Effector memory CD8-positive, alpha-beta T cell (primary cell): ENCODE results near the gene ZNF225.
"Not testable (repeated sequence)": the region's sequence is repeated elsewhere in the genome, so short reads cannot be mapped to it uniquely, and the experiment has no call there.

Source experiments
- ATAC-seq: fragments of 150-1000 bp; cut with Tn5 transposase; replicated peaks from 2 replicates; pipeline ENCODE4 v1.10.0; 2021; ENCODE audit warnings: mild to moderate bottlenecking, moderate library complexity
- DNase-seq, 3 experiments: peaks; one replicate each; pipeline ENCODE4 v3.0.0; 2021
- H3K27ac Mint-ChIP-seq, 2 donors: one replicate each; pipeline ENCODE4 v1.8.0; 2022; ENCODE audit warnings: mild to moderate bottlenecking in 2 of 2, mixed read lengths in 2 of 2, moderate library complexity in 2 of 2
- H3K27me3 Mint-ChIP-seq, 2 donors: one replicate each; pipeline ENCODE4 v1.8.0; 2022; ENCODE audit warnings: mixed read lengths in 2 of 2
- H3K36me3 Mint-ChIP-seq: one replicate; pipeline ENCODE4 v1.8.0; 2022; ENCODE audit warnings: mild to moderate bottlenecking, moderate library complexity, mixed read lengths; ENCODE audit not compliant: insufficient read depth
- H3K4me1 Mint-ChIP-seq, 2 donors: one replicate each; pipeline ENCODE4 v1.8.0; 2022; ENCODE audit warnings: low read depth in 2 of 2, mixed read lengths in 2 of 2
- H3K4me3 Mint-ChIP-seq, 2 donors: one replicate each; pipeline ENCODE4 v1.8.0; 2022; ENCODE audit warnings: mild to moderate bottlenecking in 2 of 2, mixed read lengths in 2 of 2, moderate library complexity in 2 of 2
- H3K9me3 Mint-ChIP-seq, 2 donors: one replicate each; pipeline ENCODE4 v1.8.0; 2022; ENCODE audit warnings: mixed read lengths in 2 of 2

Gene ZNF225

DNA sequence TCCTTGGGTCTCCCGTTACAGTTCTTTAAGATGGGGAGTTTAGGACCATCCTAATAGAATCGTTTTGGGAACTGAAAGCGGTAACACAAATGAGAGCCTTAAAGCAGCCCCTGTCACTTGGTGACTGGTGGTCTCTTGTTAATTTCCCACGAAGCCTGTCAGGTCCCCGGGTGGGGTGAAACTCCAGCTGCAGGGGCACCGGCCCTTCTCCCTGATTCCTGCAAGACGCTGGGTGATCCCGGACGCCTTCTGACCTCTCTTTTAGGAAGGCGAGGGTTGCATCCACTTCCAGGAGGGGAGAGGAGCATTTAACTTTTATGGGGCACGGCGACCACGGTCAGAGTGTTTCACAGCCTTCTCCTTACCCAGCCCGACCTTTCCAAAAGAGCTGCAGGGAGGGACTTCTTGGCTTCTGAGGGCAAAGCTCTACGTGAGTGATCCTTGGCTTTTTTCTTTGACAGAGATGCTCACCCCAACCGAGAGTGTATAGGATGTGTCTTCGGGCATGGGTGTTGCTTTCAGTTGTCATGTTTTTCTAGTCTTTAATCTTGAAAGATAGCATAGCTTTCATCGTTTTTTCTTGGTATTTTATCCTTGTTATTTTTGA, 688 bp downstream of the ZNF225 start:
- no peak for ATAC-seq
- peaks cover 7 to 29% of the 10 kb centered on the region in 2 donors for H3K4me1 Mint-ChIP-seq
- peak overlapping the region; percentile 94 for H3K27ac Mint-ChIP-seq
- peak in 1 of 3 experiments; percentile 2 for DNase-seq
- peaks cover 20% of the 10 kb centered on the region for H3K36me3 Mint-ChIP-seq
- H3K27me3 Mint-ChIP-seq, result no peaks in the 10 kb centered on the region
- peak overlapping the region; percentile 93 to 97 for H3K4me3 Mint-ChIP-seq
- peaks cover 6 to 8% of the 10 kb centered on the region in 2 donors for H3K9me3 Mint-ChIP-seq

- H3K27ac Mint-ChIP-seq, ATAC-seq, H3K27me3 Mint-ChIP-seq, DNase-seq, H3K4me3 Mint-ChIP-seq: not testable (repeated sequence)
- H3K9me3 Mint-ChIP-seq, result peaks cover 15 to 43% of the 10 kb centered on the region in 2 donors
- H3K4me1 Mint-ChIP-seq, result peaks cover 5 to 21% of the 10 kb centered on the region in 2 donors
- peaks cover 58% of the 10 kb centered on the region for H3K36me3 Mint-ChIP-seq
These were observed 8.0 kb downstream of the ZNF225 start for GRCh38 chr19:44121162-44121561.

DNA sequence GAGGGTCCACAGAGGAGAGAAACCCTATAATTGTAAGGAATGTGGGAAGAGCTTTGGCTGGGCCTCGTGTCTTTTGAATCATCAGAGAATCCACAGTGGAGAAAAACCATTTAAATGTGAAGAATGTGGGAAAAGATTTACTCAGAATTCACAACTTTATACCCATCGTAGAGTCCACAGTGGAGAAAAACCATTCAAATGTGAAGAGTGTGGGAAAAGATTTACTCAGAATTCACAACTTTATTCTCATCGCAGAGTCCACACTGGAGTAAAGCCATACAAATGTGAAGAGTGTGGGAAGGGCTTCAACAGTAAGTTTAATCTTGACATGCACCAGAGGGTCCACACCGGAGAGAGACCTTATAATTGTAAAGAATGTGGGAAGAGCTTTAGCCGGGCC, 18.8 kb downstream of the ZNF225 start:
- H3K4me1 Mint-ChIP-seq, result no peaks in the 10 kb centered on the region
- no peak overlapping the region for H3K4me3 Mint-ChIP-seq
- DNase-seq, result no peak
- no peaks in the 10 kb centered on the region for H3K27me3 Mint-ChIP-seq
- ATAC-seq, result no peak
- H3K9me3 Mint-ChIP-seq, result peaks cover 7% of the 10 kb centered on the region in 2 donors
- H3K27ac Mint-ChIP-seq, result no peak overlapping the region
- H3K36me3 Mint-ChIP-seq, result peaks cover 25% of the 10 kb centered on the region

DNA sequence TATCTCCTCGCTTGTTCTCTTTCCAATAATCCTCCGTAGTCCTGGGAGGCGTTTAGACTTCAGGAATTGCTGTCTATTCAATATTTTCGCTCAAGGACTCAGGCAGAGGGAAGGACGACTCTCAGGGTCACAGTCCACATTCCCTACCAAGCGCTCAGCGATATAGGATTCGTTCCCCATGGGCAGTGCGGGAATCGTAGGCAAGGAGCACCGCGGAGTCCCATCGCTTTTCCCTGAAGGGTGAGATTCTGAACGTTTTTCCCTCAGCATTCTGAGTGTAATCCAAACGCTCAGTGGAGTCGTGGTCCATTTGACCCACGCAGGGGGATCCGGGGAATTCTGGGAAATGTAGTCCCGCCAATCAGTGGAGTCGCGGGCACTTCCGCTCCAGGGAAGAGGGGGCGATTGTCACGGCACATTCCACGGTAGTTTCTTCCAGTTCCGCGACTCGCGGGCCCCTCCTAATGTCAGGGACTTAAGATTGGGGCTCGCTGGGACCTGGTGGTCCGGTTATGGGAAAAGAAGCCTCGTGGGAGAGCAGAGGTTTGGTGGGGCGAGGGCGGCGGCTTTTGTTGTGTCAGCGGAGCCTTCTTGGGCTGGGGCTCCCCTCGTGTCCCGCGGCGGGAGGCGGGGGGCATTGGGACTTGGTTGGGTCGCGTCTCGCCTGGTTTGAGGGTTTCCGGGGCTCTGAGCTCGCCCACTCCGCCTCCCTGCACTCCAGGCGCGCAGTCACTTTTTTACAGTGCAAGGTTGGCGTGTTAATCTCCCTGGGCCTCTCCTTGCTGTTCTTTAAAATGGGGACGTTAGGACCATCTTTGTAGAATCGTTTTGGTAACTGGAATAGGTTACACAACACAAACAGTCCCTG, 28.2 kb downstream of the ZNF225 start, which contains the start of gene ZNF234:
Gene ZNF234, plus strand, starts transcription at position 364 of the 868 bp plus-strand sequence. CDS start 3,079 bp downstream, outside the sequence.
- Mint-ChIP-seq H3K9me3 (peaks cover 0 to 5% of the 10 kb centered on the region in 2 donors), H3K27me3 (no peaks in the 10 kb centered on the region), H3K27ac (peak within 1 kb of the TSS; percentile 93 to 96), H3K36me3 (peaks cover 10% of the 10 kb centered on the region), H3K4me1 (peaks cover 13 to 17% of the 10 kb centered on the region in 2 donors), H3K4me3 (peak within 1 kb of the TSS; percentile 93 to 98)
- ATAC-seq (peak; percentile 87), DNase-seq (peak; percentile 47 to 56 (median 51))

- H3K27me3 Mint-ChIP-seq, result no peaks in the 10 kb centered on the region
- H3K4me1 Mint-ChIP-seq, result peaks cover 13 to 17% of the 10 kb centered on the region in 2 donors
- H3K27ac Mint-ChIP-seq, result peak overlapping the region; percentile 93 to 96
- peaks cover 11% of the 10 kb centered on the region for H3K36me3 Mint-ChIP-seq
- no peaks in the 10 kb centered on the region for H3K9me3 Mint-ChIP-seq
- H3K4me3 Mint-ChIP-seq, result peak overlapping the region; percentile 93 to 98
- ATAC-seq, result no peak
- DNase-seq, result no peak
These were observed 28.8 kb downstream of the ZNF225 start for GRCh38 chr19:44142059-44142433.

DNA sequence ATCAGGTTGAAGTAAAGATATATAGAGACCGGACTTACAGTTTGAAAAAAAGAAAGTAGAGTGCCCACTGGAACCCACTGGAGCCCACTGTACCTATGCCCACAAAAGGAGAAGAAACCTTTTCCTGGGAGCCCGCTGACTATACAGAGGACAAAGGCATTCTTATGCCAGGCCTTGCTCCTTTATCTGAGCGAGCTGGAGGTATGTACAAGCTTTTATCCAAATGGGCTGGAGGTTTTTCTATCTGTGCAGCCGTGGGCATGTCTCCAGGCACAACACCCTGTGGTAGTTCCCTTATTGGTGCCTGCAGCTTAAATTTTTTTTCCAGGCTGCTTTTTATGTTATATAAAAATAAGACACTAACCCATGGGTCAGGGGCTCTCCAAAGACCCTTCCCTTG, 36.6 kb downstream of the ZNF225 start:
- no peak overlapping the region for H3K4me3 Mint-ChIP-seq
- H3K9me3 Mint-ChIP-seq, result peaks cover 3 to 14% of the 10 kb centered on the region in 2 donors
- no peak overlapping the region for H3K27ac Mint-ChIP-seq
- no peaks in the 10 kb centered on the region for H3K27me3 Mint-ChIP-seq
- H3K4me1 Mint-ChIP-seq, result peaks cover 2 to 4% of the 10 kb centered on the region in 2 donors
- ATAC-seq, result no peak
- H3K36me3 Mint-ChIP-seq, result peaks cover 45% of the 10 kb centered on the region
- DNase-seq, result no peak

DNA sequence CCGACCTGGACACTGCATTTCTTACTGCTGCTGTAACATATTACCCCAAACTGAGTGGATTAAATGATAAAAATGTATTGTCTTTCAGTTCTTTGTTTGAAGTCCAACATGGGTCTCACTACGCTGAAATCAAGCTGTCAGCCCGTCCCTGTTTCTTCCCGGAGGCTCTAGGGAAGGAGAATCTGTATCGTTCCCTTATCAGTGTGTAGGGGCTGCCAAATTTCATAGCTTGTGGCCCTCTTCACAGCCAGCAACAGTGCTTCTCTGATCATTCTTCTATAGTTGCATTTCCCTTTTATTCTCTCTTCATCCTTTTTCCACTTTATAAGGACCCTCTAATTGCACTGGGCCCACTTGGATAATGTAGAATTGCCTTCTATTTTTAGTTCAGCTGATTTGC, 38.3 kb downstream of the ZNF225 start:
- H3K9me3 Mint-ChIP-seq, result peaks cover 5 to 19% of the 10 kb centered on the region in 2 donors

GRCh38 chr19:44156475-44156874, 43.3 kb downstream of the ZNF225 start:
- Mint-ChIP-seq H3K27me3 (no peaks in the 10 kb centered on the region), H3K36me3 (peaks cover 14% of the 10 kb centered on the region), H3K9me3 (peaks cover 14 to 29% of the 10 kb centered on the region in 2 donors), H3K4me3 (no peak overlapping the region), H3K4me1 (peaks cover 0 to 4% of the 10 kb centered on the region in 2 donors), H3K27ac (no peak overlapping the region)
- no peak for DNase-seq
- no peak for ATAC-seq

More for the DNA sequence above, 38.3 kb downstream of the ZNF225 start:
- ATAC-seq, result no peak
- no peak overlapping the region for H3K27ac Mint-ChIP-seq
- peaks cover 2 to 4% of the 10 kb centered on the region in 2 donors for H3K4me1 Mint-ChIP-seq
- DNase-seq, result no peak
- H3K36me3 Mint-ChIP-seq, result peaks cover 42% of the 10 kb centered on the region
- no peaks in the 10 kb centered on the region for H3K27me3 Mint-ChIP-seq
- no peak overlapping the region for H3K4me3 Mint-ChIP-seq

- no peaks in the 10 kb centered on the region for H3K27me3 Mint-ChIP-seq
- ATAC-seq, result no peak
- H3K4me1 Mint-ChIP-seq, result peaks cover 13 to 21% of the 10 kb centered on the region in 2 donors
- no peak overlapping the region for H3K27ac Mint-ChIP-seq
- no peak overlapping the region for H3K4me3 Mint-ChIP-seq
- peaks cover 9 to 12% of the 10 kb centered on the region in 2 donors for H3K9me3 Mint-ChIP-seq
- no peak for DNase-seq
- H3K36me3 Mint-ChIP-seq, result peaks cover 31% of the 10 kb centered on the region
These were observed 50.6 kb downstream of the ZNF225 start for GRCh38 chr19:44163789-44164188.

DNA sequence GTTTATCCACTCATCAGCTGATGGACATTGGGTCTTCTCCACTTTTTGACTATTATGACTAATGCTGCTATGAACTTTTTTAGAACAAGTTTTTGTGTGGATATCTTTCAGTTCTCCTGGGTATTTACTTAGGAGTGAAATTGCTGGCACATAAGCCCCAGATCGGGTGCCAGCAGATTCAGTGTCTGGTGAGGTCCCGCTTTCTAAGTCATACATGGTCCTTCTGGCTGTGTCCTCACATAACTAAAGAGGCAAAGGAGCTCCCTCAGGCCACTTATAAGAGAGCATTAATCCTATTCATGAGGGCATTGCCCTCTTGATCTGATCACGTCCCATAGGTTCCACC, 51.1 kb downstream of the ZNF225 start:
- DNase-seq, result no peak
- Mint-ChIP-seq H3K4me3 (peak overlapping the region; percentile 87 to 99), H3K4me1 (peaks cover 13 to 21% of the 10 kb centered on the region in 2 donors)

DNA sequence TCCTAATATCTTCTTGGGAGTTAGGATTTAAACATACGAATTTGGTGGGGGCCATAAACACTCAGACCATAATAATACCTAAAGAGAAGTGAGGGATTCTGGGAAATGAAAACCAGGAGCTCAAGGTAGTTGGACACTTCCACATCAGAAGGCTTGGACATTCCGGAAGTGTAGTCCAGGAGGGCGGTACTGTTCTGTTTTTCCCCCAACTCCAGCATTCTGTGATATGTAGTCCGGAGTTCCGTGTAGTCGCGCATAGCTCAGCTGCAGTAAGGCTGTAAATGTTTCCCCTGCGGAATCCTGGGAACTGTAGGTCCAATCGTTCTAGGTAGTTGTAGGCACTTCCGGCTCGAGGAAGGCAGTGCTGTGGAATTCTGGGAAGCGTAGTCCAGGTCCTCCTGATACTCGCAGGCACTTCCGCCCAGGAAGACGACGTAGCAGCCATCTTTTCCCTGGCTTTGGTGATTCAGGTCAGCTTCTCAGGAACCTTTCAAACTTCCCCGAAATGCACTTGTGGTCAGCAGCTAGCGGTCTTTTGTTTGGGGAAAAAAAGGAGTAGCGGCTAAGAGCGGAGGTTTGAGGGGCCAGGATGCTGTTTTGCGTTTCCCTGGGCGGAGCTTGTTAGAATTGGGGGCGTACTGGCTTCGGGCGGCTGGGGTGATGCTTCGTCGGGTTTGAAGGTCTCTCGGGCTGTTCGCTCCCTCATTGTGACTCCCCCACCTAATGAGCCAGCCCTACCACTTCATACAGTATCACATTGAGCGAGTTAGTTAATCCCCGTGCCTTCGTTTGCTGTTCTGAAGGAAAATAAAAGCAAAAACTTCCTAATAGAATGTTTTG, 51.7 kb downstream of the ZNF225 start, which contains the start of gene ZNF226:
Gene ZNF226, plus strand, starts transcription at position 428 of the 840 bp plus-strand sequence. CDS start 4,981 bp downstream, outside the sequence.
- H3K36me3 Mint-ChIP-seq, result peaks cover 42% of the 10 kb centered on the region
- H3K27me3 Mint-ChIP-seq, result no peaks in the 10 kb centered on the region
- H3K9me3 Mint-ChIP-seq, result peaks cover 9 to 12% of the 10 kb centered on the region in 2 donors
- peak; percentile 66 to 70 (median 70) for DNase-seq
- H3K4me3 Mint-ChIP-seq, result peak within 1 kb of the TSS; percentile 87 to 99
- ATAC-seq, result peak; percentile 94
- peaks cover 13 to 21% of the 10 kb centered on the region in 2 donors for H3K4me1 Mint-ChIP-seq
- peak within 1 kb of the TSS; percentile 96 to 99 for H3K27ac Mint-ChIP-seq

More for the DNA sequence above, 51.1 kb downstream of the ZNF225 start:
- H3K27ac Mint-ChIP-seq, result peak overlapping the region; percentile 96 to 99
- no peak for ATAC-seq
- peaks cover 36% of the 10 kb centered on the region for H3K36me3 Mint-ChIP-seq
- peaks cover 9 to 12% of the 10 kb centered on the region in 2 donors for H3K9me3 Mint-ChIP-seq
- no peaks in the 10 kb centered on the region for H3K27me3 Mint-ChIP-seq

DNA sequence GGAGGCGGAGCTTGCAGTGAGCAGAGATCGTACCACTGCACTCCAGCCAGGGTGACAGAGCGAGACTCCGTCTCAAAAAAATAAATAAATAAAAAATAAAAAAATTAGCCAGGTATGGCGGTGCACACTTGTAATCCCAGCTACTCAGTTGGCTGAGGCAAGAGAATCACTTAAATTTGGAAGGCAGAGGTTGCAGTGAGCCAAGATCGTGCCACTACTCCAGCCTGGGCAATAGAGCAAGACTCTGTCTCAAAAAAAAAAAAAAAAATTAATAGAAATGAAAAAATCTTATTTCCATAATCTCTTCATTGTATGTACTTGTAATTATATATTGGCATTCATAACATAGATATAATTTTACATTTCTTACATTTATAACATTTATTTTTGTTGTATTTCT, 57.5 kb downstream of the ZNF225 start:
- H3K9me3 Mint-ChIP-seq, result peaks cover 13 to 20% of the 10 kb centered on the region in 2 donors
- not testable (repeated sequence) for DNase-seq, ATAC-seq, H3K27ac Mint-ChIP-seq, H3K4me3 Mint-ChIP-seq, H3K27me3 Mint-ChIP-seq
- peaks cover 91% of the 10 kb centered on the region for H3K36me3 Mint-ChIP-seq
- peaks cover 4 to 19% of the 10 kb centered on the region in 2 donors for H3K4me1 Mint-ChIP-seq

- H3K9me3 Mint-ChIP-seq, result peaks cover 28 to 30% of the 10 kb centered on the region in 2 donors
- H3K4me1 Mint-ChIP-seq, result no peaks in the 10 kb centered on the region
- H3K27me3 Mint-ChIP-seq, result no peaks in the 10 kb centered on the region
- H3K36me3 Mint-ChIP-seq, result peaks cover 51% of the 10 kb centered on the region
- DNase-seq, result no peak
- H3K27ac Mint-ChIP-seq, result no peak overlapping the region
- no peak for ATAC-seq
- no peak overlapping the region for H3K4me3 Mint-ChIP-seq
These were observed 63.4 kb downstream of the ZNF225 start for GRCh38 chr19:44176590-44176989.
